ENCODE data around the gene HHATL. TPM values are rescaled to one million over a fixed set of nuclear protein-coding genes. Genes with fewer than 3 reads are reported as not detected.

The HHATL gene
- total RNA-seq, 1 experiment from 2014 or later: not detected

DNA sequence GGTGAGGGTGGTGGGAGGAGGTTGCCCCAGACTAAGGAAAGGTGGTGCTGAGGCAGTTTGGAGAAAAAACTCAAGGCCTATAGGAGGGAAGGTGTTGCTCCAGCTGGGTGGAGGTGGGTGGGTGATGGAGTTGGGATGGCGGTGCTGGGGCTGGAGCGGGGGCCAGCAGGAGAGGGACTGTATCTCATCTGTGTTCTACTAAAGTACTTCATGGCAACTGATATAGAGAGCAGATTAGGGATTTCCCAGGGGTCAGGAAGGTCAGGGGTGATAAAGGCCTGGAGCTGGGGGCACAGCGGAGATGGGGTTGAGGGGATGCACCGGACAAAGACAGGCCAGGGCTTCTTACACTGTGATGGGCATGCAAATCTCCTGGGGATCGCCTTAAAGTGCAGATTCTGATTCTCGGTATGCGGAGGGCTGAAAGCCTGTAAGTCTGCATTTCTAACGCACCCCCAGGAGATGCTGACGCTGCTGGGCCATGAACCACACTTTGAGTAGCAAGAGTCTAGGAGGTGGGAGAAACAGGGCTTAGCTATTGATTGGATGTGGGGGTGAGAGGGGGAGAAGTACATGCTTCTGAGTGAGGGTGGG lies 13.1 kb downstream of the HHATL start:
- in situ Hi-C loops (cut with HindIII; ENCODE audit: low sequenced_read_pairs): no loop called here
- no peak for DNase-seq (ENCODE audit: low spot score)

DNA sequence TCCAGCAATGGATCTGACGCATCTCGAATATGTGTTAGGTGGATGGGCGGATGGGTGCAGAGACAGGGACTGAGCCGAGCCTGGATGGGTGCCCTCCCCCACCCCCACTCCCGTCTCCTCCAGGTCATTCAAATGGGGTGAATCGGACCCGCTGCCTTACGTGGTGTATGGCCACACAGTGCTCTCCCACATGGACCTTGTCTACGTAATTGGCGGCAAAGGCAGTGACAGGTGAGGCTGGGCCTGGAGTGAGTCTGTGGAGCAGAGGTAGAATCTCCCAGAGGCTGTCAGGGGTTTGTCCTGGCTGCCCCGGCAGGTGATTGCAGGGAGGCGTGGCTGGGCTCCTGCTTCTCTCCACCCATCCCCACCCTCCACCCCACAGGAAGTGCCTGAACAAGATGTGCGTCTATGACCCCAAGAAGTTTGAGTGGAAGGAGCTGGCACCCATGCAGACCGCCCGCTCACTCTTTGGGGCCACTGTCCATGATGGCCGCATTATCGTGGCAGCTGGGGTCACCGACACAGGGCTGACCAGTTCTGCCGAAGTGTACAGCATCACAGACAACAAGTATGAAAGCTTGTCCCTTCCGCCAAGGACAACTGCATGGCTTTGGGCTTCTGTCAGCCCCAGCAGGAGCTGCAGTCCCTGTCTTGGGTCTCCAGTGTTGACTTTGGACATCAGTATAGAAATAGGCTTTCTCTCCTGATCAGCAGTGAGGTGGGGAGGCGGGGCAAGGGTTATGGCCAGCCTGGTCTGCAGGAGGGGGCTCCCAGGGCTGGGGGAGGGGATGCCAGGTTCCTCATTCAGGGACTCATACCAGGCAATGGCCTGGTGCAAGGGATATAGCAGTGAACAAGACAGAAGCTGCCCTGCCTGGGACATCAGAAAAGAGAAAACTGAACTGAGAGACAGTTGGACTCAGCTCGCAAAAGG lies 13.8 kb downstream of the HHATL start:
- in situ Hi-C loops (cut with HindIII; ENCODE audit: low sequenced_read_pairs): no loop called here

GRCh38 chr3:42688016-42688415 lies 14.6 kb downstream of the HHATL start:
- no peak for DNase-seq (ENCODE audit: low spot score)
- in situ Hi-C loops (cut with HindIII; ENCODE audit: low sequenced_read_pairs): no loop called here

More for the DNA sequence above, 13.8 kb downstream of the HHATL start:
- DNase-seq (ENCODE audit: low spot score): no peak

DNA sequence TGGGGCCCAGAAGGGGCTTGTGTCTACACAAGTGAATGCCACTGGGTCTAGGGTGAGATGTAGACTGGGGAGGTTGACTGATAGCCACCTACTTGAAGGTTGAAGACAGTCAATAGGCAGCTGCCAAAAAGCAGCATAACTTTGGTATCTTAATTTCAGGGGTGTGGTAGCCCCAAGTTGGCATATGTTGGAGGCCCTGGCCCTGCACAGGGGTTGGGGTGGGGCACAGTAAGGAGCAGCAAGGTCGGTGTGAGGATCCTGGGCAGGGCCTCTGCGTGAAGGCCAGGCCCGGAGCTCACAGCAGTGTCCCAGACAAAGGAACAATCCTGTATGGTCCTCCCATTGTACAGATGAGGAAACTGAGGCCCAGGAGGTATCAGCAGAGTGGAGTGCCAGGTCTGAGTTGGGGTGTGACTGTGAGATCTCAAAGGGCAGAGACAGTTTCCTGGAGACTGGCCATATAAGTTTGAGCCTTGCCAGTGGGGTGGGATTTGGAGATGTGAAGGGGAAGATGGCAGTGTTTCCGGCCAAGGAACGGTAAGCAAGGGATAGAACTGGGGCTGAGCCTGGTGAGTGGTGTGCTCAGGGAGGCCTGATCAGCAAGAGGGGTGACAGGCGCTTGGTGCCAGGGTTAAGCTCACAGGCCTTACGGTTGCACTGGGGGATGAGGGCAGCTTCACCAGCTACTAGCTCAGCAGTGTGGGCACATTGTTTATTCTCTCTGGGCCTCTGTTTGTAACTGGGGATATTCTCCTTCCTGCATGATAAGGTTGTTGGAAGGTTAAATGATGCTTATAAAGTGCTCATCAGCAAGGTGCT lies 15.6 kb downstream of the HHATL start:
- no peak for DNase-seq (ENCODE audit: low spot score)
- in situ Hi-C loops (cut with HindIII; ENCODE audit: low sequenced_read_pairs): no loop called here

DNA sequence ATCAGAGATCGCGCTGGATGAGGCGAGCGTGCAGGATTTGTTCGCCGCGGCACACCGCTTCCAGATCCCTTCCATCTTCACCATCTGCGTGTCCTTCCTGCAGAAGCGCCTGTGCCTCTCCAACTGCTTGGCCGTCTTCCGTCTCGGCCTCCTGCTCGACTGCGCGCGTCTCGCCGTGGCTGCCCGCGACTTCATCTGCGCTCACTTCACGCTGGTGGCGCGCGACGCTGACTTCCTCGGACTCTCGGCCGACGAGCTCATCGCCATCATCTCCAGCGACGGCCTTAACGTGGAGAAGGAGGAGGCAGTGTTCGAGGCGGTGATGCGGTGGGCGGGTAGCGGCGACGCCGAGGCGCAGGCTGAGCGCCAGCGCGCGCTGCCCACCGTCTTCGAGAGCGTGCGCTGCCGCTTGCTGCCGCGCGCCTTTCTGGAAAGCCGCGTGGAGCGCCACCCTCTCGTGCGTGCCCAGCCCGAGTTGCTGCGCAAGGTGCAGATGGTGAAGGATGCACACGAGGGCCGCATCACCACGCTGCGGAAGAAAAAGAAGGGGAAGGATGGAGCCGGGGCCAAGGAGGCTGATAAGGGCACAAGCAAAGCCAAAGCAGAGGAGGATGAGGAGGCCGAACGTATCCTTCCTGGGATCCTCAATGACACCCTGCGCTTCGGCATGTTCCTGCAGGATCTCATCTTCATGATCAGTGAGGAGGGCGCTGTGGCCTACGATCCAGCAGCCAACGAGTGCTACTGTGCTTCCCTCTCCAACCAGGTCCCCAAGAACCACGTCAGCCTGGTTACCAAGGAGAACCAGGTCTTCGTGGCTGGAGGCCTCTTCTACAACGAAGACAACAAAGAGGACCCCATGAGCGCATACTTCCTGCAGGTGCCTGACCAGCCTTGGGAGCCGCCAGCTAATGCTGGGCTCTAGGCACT lies 16.4 kb downstream of the HHATL start:
- peak; percentile 20 for DNase-seq (ENCODE audit: low spot score)
- in situ Hi-C loops (cut with HindIII; ENCODE audit: low sequenced_read_pairs): no loop called here

DNA sequence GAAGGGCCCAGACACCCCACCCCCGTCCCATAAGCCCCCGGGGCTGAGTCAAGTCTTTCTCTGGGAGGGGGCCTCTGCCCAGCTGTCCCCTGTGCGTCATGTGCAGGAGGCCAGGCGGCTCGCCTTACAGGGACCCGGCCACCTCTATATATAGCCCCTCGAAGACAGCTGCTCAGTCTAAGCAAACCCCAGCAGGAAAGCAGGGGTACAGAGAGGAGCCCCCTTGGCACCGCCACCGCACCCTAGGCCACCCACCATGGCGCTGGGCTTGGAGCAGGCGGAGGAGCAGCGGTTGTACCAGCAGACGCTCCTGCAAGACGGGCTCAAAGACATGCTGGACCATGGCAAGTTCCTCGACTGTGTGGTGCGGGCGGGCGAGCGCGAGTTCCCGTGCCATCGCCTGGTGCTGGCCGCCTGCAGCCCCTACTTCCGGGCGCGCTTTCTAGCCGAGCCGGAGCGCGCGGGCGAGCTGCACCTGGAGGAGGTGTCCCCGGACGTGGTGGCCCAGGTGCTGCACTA lies 17.2 kb downstream of the HHATL start, which contains the start of gene KLHL40:
TSS of gene KLHL40 (plus strand) at position 175 of the 519 bp plus-strand sequence. CDS start at position 257, 82 bp downstream.
- no peak for DNase-seq (ENCODE audit: low spot score)
- in situ Hi-C loops (cut with HindIII; ENCODE audit: low sequenced_read_pairs): no loop called here

GRCh38 chr3:42684632-42685362 lies 17.8 kb downstream of the HHATL start:
- DNase-seq (ENCODE audit: low spot score): no peak
- in situ Hi-C loops (cut with HindIII; ENCODE audit: low sequenced_read_pairs): no loop called here

- no peak for DNase-seq (ENCODE audit: low spot score)
- in situ Hi-C loops (cut with HindIII; ENCODE audit: low sequenced_read_pairs): no loop called here
These were observed 18.6 kb downstream of the HHATL start for GRCh38 chr3:42683875-42684598.

- no peak for DNase-seq (ENCODE audit: low spot score)
- in situ Hi-C loops (cut with HindIII; ENCODE audit: low sequenced_read_pairs): no loop called here
These were observed 20.1 kb downstream of the HHATL start for GRCh38 chr3:42682301-42683070.

DNA sequence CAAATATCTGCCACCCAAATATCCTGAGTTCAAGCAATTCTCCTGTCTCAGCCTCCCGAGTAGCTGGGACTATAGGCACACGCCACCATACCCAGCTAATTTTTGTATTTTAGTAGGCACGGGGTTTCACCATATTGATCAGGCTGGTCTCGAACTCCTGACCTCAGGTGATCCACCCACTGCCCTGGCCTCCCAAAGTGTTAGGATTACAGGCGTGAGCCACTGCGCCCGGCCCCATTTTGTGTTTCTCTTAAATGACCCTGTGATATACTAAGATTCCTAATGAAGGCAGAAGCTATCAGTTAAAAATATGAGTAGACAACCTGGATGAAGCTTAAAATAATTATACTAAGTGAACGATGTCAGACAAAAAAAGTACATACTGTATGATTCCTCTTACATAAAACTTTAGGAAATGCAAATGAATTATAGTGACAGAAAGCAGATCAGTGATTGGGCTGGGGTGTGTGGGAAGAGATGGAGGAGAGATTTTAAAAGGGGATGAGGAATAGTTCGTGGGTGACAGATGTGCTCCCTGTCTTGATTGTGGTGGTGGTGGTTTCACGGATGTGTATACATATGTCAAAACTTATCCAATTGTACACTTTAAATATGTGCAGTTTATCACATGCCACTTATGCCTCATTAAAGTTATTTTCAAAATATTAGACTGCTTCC lies 21.1 kb downstream of the HHATL start:
- DNase-seq (ENCODE audit: low spot score): no peak
- in situ Hi-C loops (cut with HindIII; ENCODE audit: low sequenced_read_pairs): no loop called here

DNA sequence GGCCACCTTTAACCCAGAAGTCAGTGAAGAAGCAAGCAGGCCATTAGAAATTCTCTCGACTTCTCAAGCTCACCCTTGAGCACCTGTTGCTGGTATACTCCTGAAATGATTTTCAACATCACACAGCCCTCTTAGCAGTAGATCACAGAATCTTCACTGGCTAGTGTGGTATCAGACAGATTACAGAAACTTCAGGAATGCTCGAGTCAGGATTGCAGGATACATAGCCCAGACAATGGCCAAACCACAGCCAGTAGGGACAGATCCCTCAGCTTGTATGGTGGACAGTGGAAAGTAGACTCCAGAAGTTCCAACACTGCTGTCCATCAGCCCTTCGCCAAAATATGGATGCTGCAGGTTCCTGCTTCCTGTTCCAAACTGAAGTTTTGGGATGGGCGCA lies 21.8 kb downstream of the HHATL start:
- in situ Hi-C loops (cut with HindIII; ENCODE audit: low sequenced_read_pairs): no loop called here
- no peak for DNase-seq (ENCODE audit: low spot score)

- DNase-seq (ENCODE audit: low spot score): no peak
- in situ Hi-C loops (cut with HindIII; ENCODE audit: low sequenced_read_pairs): no loop called here
These were observed 22.3 kb downstream of the HHATL start for GRCh38 chr3:42680271-42680670.

DNA sequence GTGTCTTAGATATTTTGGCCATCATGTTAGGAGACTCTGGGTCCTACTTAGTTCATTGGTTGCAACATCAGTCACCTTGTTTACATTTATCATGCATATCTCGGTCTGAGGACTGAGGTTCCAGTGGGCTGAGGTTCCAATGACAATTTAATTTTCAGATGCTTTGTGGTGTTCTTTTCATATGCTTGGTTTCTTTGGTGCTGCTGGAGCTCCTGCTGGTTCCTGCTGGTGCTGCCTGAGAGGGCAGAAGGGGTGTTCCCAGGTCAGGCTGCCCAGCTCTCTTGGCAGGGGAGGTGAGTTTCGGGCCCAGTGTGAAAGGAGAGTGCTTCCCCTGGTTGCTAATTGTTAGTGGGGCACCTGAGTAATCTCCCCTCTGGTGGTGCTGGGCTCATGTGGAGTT lies 24.2 kb downstream of the HHATL start:
- no peak for DNase-seq (ENCODE audit: low spot score)

DNA sequence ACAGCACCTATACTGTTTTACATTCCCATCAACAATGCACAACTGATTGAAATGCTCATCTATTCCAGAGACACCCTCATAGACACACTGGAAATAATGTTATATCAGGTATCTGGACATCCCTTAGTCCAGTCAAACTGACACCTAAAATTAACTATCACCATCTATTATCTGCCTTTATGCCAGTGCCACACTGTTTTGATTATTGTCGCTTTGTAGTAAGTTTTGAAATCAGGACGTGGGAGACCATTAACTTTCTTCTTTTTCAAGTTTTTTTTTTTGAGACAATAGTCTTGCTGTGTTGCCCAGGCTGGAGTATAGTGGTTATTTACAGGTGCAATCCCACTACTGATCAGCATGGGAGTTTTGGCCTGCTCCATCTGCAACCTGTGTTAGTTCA lies 26.7 kb downstream of the HHATL start:
- in situ Hi-C loops (cut with HindIII; ENCODE audit: low sequenced_read_pairs): no loop called here

More for the DNA sequence above, 24.2 kb downstream of the HHATL start:
- in situ Hi-C loops (cut with HindIII; ENCODE audit: low sequenced_read_pairs): no loop called here

DNA sequence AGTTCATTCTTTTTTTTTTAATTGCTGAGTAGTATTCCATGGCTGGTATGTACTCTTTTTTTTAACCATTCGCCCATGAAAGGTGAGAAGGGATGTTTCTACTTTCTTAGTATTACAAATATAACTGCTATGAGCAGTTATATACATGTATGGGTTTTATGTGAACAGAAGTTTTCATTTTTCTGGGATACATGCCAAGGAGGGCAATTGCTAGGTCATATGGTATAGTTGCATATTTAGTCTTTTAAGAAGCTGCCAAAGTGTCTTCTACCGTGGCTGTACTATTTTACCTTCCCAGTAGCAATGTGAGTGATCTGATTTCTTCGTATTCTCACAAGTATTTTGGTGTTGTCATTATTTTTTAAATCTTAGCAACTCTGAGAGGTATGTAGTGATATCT lies 28.5 kb downstream of the HHATL start:
- no peak for DNase-seq (ENCODE audit: low spot score)
- in situ Hi-C loops (cut with HindIII; ENCODE audit: low sequenced_read_pairs): no loop called here

More for the DNA sequence above, 26.7 kb downstream of the HHATL start:
- no peak for DNase-seq (ENCODE audit: low spot score)

- in situ Hi-C loops (cut with HindIII; ENCODE audit: low sequenced_read_pairs): no loop called here
- DNase-seq (ENCODE audit: low spot score): no peak
These were observed 29.5 kb downstream of the HHATL start for GRCh38 chr3:42673082-42673481.
